Activated CD4-positive, alpha-beta T cell treated with anti-CD3 and anti-CD28 coated beads for 1 hour (primary cell): Measurements from ENCODE around the gene NR1D1.

ENCODE experiments used
- DNase-seq: peaks from one replicate; pipeline ENCODE4 v3.0.0-alpha.2; 2020

NR1D1 gene

GRCh38 chr17:40074871-40075200 lies 25.6 kb downstream of the NR1D1 start:
- no peak for DNase-seq

DNA sequence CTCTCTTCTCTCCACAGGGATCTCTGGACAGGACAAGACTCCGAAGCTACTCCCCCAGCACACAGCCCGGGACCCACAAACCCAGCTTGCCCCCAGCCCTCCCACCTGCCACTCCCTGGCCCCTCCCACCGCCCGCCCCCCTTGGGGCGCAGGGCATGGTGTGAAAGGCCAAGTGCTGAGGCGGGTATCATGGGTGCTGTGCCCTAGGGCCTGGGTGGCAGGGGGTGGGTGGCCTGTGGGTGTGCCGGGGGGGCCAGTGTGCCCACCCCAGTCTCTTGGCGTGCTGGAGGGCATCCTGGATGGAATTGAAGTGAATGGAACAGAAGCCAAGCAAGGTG lies 26.2 kb downstream of the NR1D1 start:
- DNase-seq = no peak

DNA sequence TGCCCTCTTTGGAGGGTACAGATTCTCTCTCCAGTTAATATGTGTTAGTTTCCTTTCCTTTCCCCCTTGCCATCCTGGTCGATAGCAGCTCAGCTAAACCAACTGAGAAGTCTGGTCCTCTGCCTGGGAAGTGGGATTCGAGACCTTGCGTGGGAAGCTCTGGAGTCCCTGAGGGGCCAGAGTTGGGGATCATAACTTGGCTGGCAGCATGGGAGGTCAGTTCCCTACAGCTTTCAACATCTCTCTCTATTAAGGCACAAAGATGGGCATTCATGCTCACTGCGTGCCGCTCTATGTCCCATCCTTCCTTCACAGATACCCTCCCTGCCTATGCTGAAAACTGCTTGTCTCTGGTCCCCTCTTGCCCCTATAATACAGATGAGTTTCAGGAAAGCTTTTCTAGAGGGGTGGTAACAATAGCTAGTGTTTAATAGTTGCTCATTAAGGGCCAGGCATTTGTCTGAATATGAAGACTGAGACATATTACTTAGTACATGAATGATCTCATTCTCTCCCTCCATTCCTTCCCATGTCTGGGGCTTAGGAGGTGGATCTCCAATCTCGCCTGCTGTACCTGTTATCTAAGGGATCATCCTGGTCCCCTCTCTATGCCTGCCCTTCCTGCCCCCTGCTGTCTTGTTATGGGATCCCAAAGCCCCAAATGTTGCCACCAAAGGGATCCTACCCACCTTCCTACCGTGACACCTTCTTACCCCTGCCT lies 26.8 kb downstream of the NR1D1 start:
- DNase-seq = no peak

DNA sequence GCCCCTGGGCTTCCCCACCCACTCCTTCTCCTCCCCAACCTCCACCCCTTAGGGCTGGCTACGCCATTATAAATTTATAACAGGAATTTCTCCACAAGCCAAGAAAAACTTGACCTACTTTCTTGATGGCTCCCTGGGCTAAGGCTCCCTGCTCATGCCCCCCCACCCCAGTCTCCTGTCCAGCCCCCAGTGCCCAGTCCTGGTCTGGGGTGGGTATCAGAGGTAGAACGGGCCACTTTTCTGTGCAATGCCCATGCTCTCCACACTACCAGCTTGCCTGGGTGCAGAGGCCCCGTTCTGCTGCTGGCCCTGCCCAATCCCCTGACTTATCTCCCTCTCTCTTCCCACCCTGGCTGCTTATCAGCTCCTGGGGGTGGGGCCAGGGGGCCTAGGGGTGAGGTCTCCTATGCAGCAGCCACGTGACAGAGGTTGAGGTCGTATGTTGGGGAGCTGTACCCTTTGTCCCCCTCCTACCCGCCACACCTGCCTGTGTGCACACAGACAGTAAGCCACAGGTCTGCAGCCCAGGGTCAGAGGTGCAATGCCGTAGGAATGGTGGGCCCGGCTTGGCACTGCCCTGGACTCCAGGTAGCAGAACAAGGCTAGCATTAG lies 27.5 kb downstream of the NR1D1 start:
- DNase-seq = no peak

DNA sequence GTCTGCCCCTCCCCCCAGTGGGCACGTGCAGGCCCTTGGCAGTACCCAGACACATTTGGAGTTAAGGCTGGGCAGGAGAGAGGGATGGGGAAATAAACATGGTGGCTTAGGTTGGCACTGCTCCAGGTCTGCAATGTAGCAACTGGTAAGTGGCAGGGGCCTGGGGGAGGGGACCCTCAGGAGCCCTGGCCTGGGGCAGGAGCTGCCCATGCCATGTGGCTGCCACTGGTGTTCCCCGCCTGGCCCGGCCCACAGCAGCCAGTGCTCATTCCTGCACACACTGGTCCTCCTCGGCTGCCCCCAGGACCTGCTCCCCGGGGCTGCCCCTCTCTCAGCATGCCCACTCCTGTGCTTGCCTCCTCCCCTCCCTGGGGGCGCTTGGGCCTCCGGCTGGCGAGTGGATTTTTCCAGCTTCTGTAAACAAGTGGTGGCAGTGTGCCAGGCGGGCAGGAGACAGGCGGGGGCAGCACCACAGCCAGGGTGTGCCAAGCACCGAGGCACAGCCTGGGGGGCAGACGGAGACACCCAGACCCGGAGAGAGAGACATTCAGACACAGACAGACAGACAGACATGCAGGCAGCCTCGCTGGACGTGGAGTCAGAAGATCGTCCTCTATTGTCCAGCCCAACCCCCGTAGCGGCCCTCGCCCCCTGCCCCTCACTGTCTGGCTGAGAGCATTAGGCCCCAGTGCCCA lies 28.2 kb downstream of the NR1D1 start:
- DNase-seq = no peak

- DNase-seq = no peak
Measured at GRCh38 chr17:40071313-40072039, 28.9 kb downstream of the NR1D1 start.

GRCh38 chr17:40070709-40071312 lies 29.6 kb downstream of the NR1D1 start:
- no peak for DNase-seq

- DNase-seq = no peak
Measured at GRCh38 chr17:40069751-40070708, 30.4 kb downstream of the NR1D1 start.

DNA sequence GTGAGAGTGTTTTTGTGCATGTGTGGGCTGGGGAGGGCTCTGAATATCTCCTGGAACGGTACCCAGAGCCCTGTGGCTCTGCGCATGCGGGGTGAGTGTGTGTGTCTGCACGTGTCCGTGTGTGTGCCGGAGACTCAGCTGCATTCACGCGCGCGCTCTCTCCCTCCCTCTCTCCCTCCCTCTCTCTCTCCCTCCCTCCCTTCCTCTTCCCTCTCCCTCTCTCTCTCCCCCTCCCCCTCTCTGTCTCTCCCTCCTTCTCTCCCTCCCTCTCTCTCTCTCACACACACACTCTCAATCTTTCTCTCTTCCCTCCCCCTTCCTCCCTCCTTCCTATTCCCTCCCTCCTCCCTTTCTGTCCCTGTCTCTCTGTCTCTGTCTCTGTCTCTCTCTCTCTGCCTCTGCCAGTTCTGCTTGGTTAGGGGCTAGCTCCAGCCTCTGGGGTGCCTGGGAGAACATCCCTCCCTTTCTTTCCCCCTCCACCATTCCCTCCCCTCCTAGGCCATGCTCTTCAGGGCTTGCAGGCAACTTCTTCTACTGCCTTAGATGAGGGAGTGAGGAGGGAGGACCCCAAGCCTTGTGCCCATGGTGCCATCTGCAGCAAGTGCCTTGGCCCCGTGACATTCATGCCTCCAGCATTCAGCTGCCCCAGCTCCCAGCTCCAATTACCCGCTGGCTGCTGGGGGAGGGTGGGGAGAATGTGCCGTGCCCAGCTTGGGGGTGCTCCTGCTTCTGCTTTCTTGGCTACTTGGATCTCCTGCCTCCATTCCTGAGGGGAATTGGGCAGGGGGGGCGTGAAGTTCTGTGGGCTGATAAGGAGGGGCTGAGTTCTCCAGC lies 31.3 kb downstream of the NR1D1 start:
- DNase-seq = peak; percentile 63

GRCh38 chr17:40068584-40068916 lies 31.8 kb downstream of the NR1D1 start:
- no peak for DNase-seq

- DNase-seq = no peak
Measured at GRCh38 chr17:40068129-40068581, 32.2 kb downstream of the NR1D1 start.

GRCh38 chr17:40067710-40068109 lies 32.7 kb downstream of the NR1D1 start:
- DNase-seq = no peak

- no peak for DNase-seq
Measured at GRCh38 chr17:40065769-40066510, 34.4 kb downstream of the NR1D1 start.

GRCh38 chr17:40064971-40065768 lies 35.2 kb downstream of the NR1D1 start:
- no peak for DNase-seq

- DNase-seq = no peak
Measured at GRCh38 chr17:40063901-40064531, 36.4 kb downstream of the NR1D1 start.

DNA sequence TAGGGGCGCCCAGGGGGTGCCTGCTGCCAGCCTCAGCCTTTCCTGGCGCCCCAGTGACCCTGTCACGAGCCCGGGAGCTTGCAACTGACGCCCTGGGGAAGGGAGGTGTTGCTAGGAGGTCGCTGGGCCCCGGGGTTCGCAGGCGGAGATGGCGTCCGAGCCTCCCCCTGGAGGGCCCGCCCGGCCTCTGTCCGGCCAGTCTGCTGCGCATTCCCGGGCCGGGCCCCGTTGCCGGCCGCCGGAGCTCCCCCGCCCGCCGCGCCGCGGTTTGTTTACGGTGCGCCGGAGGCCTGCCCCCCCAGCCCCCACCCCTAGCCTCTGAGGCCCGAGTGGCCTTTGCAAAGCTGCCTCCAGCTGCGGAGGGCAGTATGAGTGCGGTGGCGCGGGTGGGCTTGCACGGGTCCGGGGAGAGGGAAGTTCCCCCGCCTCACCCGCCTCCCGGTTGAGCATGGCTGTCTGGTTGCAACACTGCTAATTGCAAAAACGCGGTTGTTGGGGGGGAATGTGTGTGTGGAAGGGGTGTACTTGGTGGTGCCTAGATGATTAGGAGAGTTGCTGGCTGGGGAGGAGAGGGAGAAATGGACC lies 37.1 kb downstream of the NR1D1 start:
- DNase-seq = no peak

DNA sequence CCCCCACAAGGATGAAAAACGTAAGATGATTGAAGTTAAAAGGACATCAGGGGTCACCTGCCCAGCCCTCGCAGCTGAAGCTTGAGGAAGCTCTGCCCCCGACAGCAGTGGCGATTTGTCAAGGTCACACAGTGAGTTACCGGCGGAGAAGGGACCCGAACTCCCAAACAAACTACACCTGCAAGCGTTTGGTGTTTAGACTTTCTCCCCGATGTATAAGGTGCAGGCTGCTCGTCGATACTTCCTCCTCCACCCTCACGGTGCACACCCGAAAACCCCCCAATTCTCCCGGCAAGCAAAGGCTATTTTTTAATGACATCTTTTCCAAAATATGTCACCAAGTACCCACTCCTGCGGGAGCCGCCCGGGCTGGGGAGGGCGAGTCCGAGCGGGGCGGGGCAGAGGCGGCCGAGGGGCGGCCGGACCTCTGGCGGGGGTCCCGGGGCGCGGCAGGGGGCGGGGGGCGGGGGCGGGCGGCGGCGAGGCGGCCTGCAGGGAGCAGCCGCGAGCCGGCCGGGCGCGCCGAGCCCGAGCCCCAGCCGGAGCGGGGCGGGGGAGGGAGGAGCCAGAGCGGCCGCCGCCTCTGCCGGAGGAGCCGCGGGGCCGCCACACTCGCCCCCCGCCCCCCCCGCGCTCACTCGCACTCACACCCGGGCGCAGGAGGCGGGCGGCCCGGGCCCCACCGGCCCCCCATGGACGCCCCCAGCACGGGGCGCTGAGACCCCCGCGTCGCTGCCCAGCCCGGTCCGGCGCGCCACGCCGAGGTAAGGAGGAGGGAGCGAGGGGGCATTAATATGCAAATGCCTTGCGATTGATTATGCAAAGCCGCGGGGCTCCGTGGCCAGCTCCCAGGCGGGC lies 37.8 kb downstream of the NR1D1 start, which contains the start of gene THRA:
THRA (plus strand) TSS at position 637 of the 858 bp plus-strand sequence. CDS start 11,524 bp downstream, outside the sequence.
- peak; percentile 60 for DNase-seq
